K562 (cell line): Measurements from ENCODE around the gene VKORC1.

Source experiments
- CAMTA2 ChIP-seq: fragments of 250-450 bp; sonication (Bioruptor Pico); conservative IDR thresholded peaks from 2 replicates; pipeline ENCODE4 v1.5.1; 2022
- CTCF ChIP-seq, 3 experiments: IDR thresholded peaks in 2 of 3; conservative IDR thresholded peaks in 1 of 3; 2 replicates each; pipeline ENCODE4 v1.5.1; 2011 to 2012; ENCODE audit warnings: low read length in 3 of 3, mild to moderate bottlenecking in 3 of 3, control low read depth in 2 of 3, improper control_type of control experiment in 1 of 3, inconsistent platforms in 1 of 3, low read depth in 1 of 3, mixed read lengths in 1 of 3, moderate library complexity in 1 of 3; ENCODE audit not compliant: insufficient read depth in 2 of 3
- HIVEP1 ChIP-seq: fragments of 250-450 bp; sonication (Bioruptor Pico); IDR thresholded peaks from 2 replicates; pipeline ENCODE4 v1.4.0; 2020; ENCODE audit warnings: mild to moderate bottlenecking
- POLR2A ChIP-seq: fragments of 450-650 bp; conservative IDR thresholded peaks from 2 replicates; pipeline ENCODE4 v1.6.1; 2016
- POLR2AphosphoS5 ChIP-seq: IDR thresholded peaks from 2 replicates; pipeline ENCODE4 v1.6.1; 2011; ENCODE audit warnings: mild to moderate bottlenecking, low read depth, low read length, moderate library complexity; ENCODE audit not compliant: control insufficient read depth, insufficient read depth
- RFX1 ChIP-seq: fragments of 450-650 bp; IDR thresholded peaks from 2 replicates; pipeline ENCODE4 v1.6.1; 2016; ENCODE audit warnings: mild to moderate bottlenecking, moderate library complexity
- SIN3A ChIP-seq, 2 experiments: fragments of 150-350 bp in 1 of 2; IDR thresholded peaks; 2 replicates each; pipeline ENCODE4 v1.6.1; 2011 to 2016; ENCODE audit warnings: borderline replicate concordance in 2 of 2, low read depth in 2 of 2, low read length in 2 of 2, mild to moderate bottlenecking in 2 of 2, moderate library complexity in 2 of 2; ENCODE audit not compliant: control insufficient read depth in 1 of 2
- SPI1 ChIP-seq: IDR thresholded peaks from 2 replicates; pipeline ENCODE4 v1.6.1; 2011; ENCODE audit warnings: low read depth, low read length, control low read depth, borderline replicate concordance
- TFE3 ChIP-seq: fragments of 450-650 bp; formaldehyde crosslinking; IDR thresholded peaks from 2 replicates; pipeline ENCODE4 v1.4.0; 2020; ENCODE audit warnings: mild to moderate bottlenecking, mixed read lengths
- U2AF1 ChIP-seq: fragments of 200-400 bp; formaldehyde crosslinking; optimal IDR thresholded peaks from 2 replicates; pipeline ENCODE3; 2017; ENCODE audit warnings: mild to moderate bottlenecking, low read depth, low read length, moderate library complexity
- ZNF354B ChIP-seq: fragments of 250-450 bp; sonication (Bioruptor Pico); IDR thresholded peaks from 2 replicates; pipeline ENCODE4 v1.4.0; 2020
- ZNF589 ChIP-seq: fragments of 200-800 bp; sonication (Bioruptor generic); IDR thresholded peaks from 2 replicates; pipeline ENCODE4 v1.6.1; 2016; ENCODE audit warnings: low read depth, missing genetic modification characterization, missing compliant biosample characterization
- ZNF75A ChIP-seq: fragments of 450-650 bp; formaldehyde crosslinking; IDR thresholded peaks from 2 replicates; pipeline ENCODE4 v1.4.0; 2020; ENCODE audit warnings: mild to moderate bottlenecking

GRCh38 chr16:31130899-31131298, 36.3 kb upstream of the VKORC1 start:
- TF ChIP-seq CAMTA2 (CRISPR knock-in tag), result no peak
- no peak for TF ChIP-seq HIVEP1 (CRISPR knock-in tag)
- no peak for TF ChIP-seq SIN3A (IDR thresholded peaks at IDR 0.05; ENCODE audit: borderline replicate concordance in 2 of 2, control insufficient read depth in 1 of 2, low read depth in 2 of 2, low read length in 2 of 2)
- no peak for TF ChIP-seq POLR2A
- no peak for TF ChIP-seq RFX1
- no peak for TF ChIP-seq CTCF (IDR thresholded peaks at IDR 0.05 in 2 of 3, conservative IDR thresholded peaks at IDR 0.05 in 1 of 3; ENCODE audit: insufficient read depth in 2 of 3, low read depth in 1 of 3, low read length in 3 of 3)
- TF ChIP-seq ZNF75A (CRISPR knock-in tag), result no peak
- TF ChIP-seq U2AF1, result no peak
- TF ChIP-seq TFE3 (CRISPR knock-in tag), result no peak
- TF ChIP-seq POLR2AphosphoS5, result no peak
- no peak for TF ChIP-seq ZNF589
- TF ChIP-seq ZNF354B, result no peak
- no peak for TF ChIP-seq SPI1
